GM12873 (cell line): ENCODE measurements around the gene TEX22.

Experiments used
- TF ChIP-seq, protein P1 (sequence below): IDR thresholded peaks from 2 replicates; pipeline ENCODE4 v1.5.1; 2012; ENCODE audit warnings: low read depth, mild to moderate bottlenecking, moderate library complexity, low read length, control low read depth; ENCODE audit not compliant: insufficient read depth; ENCODE audit errors: missing control alignments

Gene TEX22, protein sequence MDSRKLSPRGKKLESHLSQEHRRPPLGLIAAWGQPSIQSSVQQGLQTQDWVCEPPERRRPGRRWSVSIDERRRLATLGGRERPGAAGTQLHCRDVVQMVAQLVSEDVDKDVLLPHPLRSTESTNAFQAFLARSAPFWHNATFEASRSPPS

DNA sequence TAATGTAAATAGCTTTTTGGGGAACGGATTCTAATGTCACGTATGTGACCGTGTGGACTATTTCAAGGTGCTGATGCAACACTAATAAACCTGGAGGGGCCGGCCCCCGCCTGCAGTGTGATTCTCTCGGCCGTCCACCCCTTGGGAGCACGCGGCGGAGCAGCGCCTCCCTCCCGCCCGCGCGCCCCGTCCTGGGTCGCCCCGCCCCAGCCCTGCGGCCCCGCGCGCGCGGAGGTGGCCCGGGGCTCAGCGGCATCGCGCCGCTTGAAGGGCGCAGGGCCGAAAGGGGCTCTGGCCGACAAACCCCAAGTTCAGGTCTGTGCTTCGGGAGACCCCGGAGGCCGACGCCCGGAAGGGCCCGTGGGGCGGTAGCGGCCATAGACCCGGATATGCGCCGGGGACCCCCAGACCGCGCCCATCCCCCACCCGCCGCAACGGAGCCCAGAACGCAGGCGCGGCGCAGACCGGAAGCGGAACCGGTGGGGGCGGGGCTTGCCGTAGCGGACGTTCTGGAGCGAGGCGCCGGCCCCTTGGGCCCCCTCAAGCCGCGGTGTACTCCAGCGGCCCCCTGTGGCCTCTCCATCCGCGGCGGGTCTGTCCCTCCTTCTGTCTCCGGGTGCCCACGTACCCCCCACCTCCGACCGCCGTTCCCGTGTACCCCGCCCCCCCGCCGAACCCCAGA lies at the start of gene TEX22:
Gene TEX22, plus strand, starts transcription at position 495 of the 682 bp plus-strand sequence. CDS start 803 bp downstream, outside the sequence.
- TF ChIP-seq, protein P1, sequence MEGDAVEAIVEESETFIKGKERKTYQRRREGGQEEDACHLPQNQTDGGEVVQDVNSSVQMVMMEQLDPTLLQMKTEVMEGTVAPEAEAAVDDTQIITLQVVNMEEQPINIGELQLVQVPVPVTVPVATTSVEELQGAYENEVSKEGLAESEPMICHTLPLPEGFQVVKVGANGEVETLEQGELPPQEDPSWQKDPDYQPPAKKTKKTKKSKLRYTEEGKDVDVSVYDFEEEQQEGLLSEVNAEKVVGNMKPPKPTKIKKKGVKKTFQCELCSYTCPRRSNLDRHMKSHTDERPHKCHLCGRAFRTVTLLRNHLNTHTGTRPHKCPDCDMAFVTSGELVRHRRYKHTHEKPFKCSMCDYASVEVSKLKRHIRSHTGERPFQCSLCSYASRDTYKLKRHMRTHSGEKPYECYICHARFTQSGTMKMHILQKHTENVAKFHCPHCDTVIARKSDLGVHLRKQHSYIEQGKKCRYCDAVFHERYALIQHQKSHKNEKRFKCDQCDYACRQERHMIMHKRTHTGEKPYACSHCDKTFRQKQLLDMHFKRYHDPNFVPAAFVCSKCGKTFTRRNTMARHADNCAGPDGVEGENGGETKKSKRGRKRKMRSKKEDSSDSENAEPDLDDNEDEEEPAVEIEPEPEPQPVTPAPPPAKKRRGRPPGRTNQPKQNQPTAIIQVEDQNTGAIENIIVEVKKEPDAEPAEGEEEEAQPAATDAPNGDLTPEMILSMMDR, result no peak

DNA sequence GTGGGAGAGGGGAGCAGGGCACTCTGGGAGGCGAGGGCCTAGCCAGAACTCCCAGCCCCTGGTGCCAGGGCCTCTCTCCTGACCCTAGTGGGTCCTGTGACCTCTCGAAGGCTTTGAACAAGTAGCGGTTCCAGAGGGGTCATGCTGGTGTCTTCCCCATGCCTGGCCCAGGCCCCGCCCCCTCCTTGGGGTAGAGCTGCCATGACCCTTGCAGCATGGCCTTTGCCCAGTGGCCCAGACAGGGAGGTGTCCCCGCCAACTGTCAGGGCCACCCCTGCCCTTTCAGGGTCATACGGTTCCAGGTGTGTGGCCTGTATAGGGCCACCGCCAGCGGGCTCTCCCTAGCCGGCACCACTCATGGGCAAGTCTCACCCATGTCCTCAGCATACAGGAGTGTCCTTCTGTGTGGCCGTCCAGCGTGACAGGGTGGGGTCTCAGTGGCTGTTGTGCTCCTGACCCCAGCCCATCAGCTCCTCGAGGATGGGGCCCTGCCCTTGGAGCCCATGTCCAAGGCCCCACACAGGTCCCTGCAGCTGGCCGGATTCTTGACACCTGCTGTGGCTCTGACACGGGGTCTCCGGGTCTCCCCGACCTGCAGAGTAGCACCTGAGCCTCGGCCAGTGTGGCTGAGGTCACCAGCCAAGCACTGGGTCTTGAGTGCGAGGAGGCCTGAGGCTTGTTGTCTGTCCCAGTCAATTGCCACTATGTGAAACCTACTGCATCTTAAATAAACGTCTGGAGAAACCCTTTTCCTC lies 49.2 kb upstream of the TEX22 start:
- TF ChIP-seq, protein P1, result no peak

DNA sequence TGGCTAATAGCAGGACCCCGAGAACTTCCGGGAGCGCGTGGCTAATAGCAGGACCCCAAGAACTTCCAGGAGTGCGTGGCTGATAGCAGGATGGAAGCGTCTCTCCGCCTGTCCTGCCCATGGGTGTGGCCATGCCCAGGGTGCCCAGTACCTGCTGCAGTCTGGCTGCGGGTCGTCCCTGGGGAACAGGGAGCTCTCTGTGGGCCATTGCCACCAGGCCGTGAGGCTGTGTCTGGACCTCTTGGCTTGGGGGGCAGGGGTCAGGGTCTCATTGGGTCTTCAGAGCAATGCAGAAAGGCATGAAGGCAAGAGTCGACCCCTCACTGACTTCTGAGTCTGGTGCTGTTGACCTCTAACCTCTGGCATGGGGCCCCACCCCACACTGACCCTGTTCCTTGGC lies 48.3 kb upstream of the TEX22 start:
- TF ChIP-seq, protein P1, result no peak

DNA sequence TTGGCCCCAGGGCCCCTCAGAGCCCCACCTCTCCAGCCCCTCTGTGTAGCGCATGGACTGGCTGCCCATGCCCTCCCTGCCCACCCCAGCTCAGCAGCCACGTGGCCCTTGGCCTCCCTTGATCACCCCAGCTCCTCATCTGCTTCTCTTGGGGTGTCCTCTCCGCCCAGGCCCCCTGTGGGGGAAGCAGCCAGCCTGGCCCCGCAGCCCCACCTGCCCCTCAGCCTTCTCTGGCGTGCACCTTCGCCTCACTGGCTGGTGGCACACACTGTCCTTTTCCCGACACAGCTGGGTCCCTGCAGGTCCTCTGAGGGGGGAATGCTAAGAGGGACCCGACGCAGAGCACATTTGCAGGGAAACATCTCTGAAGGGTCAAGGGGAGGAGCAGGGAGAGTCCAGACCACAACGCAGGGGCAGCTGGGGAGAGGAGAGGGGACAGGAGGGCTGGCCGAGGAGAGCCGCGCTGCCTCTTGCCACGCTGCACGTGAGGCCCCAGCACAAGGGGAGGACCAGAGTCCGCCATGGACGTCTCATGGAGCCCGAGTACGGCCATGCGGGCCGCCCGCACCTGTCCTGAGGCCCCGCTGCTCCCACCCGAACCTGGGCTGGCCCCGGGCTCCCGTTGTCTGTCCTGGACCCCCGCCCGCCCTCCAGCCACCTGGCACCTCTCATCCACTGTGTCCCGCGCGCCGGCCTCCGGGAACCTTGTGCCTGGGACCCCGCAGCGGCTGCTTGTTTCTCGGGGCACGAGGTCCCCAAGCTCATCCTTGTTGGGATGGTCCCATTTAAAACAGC lies 47.7 kb upstream of the TEX22 start:
- TF ChIP-seq, protein P1, result no peak

DNA sequence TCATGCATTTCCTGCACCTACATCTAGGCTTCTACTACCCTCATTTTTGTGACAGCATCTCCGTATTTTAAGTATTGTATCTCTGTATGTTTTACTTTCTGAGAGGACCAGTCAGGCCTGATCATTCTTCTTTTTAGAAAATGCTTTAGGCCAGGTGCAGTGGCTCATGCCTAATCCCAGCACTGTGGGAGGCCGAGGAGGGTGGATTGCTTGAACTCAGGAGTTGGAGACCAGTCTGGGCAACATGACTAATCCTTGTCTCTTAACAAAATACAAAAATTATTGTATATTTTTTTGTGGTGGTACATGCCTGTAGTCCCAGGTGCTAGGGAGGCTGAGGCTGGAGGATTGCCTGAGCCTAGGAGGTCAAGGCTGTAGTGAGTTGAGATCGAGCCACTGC lies 46.9 kb upstream of the TEX22 start:
- TF ChIP-seq, protein P1, result no peak

DNA sequence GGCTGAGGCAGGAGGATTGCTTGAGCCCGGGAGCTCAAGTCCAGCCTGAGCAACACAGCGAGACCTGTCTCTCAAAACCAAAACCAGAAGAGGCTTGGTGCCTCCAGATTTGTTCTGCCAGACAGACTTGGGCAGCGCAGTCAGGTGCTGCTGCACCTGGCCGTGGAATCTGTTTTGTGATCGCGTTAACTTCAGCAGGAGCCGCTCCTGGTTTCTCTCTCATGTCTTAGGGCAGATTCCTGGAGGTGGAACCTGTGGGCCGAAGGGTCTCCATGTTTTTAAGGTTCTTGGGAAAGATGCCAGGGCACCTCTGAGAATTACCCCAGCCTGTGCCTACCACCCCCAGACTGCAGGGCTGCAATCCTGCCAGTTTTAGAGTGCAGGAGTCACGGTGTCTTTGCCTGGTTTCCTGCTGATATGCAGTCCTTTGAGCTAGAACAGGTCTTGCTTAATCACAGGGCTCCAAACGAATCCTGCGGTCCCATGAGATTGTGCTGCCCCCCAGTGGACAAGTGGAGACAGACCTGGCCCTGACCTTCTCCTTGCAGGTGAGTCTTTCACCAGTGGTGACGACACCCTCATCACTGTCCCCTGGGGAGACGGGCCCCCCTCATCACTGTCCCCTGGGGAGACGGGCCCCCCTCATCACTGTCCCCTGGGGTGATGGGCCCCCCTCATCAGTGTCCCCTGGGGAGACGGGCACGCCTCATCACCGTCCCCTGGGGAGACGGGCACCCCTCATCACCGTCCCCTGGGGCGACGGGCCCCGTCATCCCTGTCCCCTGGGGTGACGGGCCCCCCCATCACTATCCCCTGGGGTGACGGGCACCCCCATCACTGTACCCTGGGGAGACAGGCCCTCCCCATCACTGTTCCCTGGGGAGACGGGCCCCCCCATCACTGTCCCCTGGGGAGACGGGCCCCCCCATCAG lies 46.2 kb upstream of the TEX22 start:
- TF ChIP-seq, protein P1, result peak; percentile 94
